Activated CD4-positive, CD25-positive, alpha-beta regulatory T cell treated with anti-CD3 and anti-CD28 coated beads, Interleukin-2, amount 50 U/mL, for 72 hours (primary cell): Measurements from ENCODE around the gene KLF16.

Experiments
- DNase-seq: peaks from one replicate; pipeline ENCODE4 v3.0.0; 2021

Gene KLF16

GRCh38 chr19:1854039-1854541 is 9.3 kb downstream of the KLF16 start:
- DNase-seq, result no peak

DNA sequence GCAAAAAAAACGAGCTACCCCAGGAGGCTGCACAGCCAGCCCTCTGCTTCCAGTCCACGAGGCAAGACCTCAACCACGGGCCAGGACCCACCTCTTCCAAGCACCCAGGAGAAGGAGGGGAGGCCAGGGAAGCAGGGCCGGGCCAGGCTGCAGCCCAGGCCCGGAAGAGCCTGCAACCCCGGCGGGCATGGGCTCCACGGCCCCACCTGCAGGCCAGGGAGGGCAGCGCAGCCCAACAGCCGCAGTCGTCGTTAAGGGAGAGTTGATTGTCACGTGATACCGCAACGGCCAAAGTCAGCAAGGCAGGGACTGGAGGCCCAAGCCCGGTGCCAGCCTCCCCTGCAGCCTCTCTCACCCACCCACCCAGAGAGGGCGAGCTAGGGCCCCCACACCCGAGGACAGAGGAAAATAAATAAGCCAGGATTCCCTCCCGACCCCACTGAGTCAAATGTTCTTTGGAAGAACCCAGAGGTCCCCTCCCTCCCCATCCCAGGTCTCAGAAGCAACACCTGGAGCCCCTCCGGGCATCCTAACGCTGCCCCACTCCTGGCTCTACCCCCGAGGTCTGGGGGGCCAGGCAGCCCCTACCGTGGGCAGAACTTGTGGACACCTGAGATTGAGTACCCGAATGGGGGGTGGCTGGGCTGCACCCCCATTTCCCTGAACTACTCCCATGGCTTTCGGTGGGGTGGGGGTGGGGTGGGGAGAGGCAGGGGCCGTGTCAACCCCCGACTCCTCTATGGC is 9.9 kb downstream of the KLF16 start:
- DNase-seq, result peak; percentile 85

GRCh38 chr19:1852581-1853128 is 10.7 kb downstream of the KLF16 start:
- DNase-seq, result no peak

GRCh38 chr19:1851654-1852580 is 11.5 kb downstream of the KLF16 start:
- no peak for DNase-seq

GRCh38 chr19:1850809-1851653 is 12.3 kb downstream of the KLF16 start:
- DNase-seq, result no peak

GRCh38 chr19:1849886-1850398 is 13.4 kb downstream of the KLF16 start:
- DNase-seq, result no peak

DNA sequence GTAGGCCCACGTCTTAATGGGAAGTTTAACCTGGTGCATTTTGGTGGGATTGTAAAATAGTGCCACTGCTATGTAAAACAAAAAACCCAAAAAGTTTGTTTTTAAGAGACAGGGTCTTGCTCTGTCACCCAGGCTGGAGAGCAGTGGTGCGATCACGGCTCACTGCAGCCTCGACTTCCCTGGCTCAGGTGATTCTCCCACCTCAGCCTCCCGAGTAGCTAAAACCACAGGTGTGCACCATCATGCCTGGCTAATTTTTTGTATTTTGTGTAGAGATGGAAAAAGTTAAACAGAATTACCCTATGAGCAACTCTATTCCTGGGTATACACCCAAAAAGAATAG is 14.3 kb downstream of the KLF16 start:
- no peak for DNase-seq

- peak; percentile 98 for DNase-seq
These were observed 14.8 kb downstream of the KLF16 start, which contains the start of gene REXO1 for GRCh38 chr19:1848399-1849131. Gene REXO1 (minus strand): TSS chr19:1848483. CDS start chr19:1848358, 125 bp downstream.

DNA sequence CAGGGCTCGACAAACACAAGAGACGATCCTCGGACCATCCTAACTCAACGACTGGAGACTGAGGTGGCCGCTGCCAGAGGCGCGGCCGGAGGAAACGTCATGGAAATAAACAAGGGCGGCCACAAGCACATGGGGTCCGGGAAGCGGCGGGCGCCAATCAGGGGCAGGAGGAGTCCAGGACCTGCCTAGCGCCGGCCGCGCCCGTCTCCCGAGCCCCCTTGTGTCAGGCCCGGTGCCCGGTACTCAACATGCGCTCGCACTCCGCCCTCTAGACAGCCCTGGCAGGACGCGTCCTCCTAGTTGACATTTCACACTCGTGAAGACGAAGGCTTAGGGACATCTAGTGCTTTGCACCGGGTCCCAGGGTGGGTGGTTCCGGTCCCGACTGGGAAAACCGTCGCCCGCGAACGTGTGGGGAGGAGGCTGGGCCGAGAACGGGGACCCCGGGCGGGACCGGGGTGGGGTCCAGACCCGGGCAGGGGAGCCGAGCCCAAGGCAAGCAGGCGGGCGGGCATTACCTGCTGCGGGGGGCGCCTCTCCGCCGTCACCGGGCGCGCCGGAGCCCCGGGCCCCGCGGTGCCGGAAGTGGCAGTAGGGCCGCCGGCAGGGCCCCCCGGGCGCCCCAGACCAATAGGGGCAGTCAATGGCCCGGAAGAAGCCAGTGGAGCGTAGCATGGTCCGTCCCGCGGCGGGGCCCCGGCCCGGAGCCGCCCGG is 15.5 kb downstream of the KLF16 start:
- DNase-seq, result peak; percentile 55

- no peak for DNase-seq
These were observed 16.1 kb downstream of the KLF16 start for GRCh38 chr19:1847348-1847683.

DNA sequence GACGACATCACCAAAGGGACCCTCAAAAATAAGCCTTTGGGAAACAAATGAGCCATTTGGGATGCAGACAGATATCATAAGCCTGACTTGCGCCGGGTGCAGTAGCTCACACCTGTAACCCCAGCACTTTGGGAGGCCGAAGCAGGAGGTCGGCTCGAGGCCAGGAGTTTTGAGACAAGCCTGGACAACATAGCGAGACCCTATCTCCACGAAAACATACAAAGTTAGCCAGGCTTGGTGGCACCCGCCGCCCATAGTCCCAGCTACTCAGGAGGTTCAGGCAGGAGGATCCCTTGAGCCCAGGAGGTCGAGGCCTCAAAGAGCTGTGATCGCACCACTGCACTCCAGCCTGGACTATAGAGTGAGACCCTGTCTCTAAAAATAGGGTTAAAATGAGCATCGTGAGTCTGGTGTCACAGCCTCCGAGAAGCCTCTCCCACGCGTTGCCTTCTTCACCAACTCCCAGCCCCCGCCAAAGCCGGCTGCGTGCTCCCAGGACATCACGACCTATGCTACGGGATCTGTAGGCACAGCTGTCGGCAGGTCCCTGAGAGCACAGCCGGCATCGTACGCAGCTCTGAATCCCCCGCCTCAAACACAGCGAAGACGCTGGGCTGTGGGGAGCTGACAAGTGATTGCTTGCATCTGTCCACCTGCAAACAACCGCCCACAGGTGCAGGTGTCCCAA is 16.7 kb downstream of the KLF16 start:
- no peak for DNase-seq

GRCh38 chr19:1845642-1846041 is 17.7 kb downstream of the KLF16 start:
- DNase-seq, result no peak

- DNase-seq, result no peak
These were observed 18.3 kb downstream of the KLF16 start for GRCh38 chr19:1845125-1845515.

GRCh38 chr19:1844513-1845124 is 18.8 kb downstream of the KLF16 start:
- no peak for DNase-seq

DNA sequence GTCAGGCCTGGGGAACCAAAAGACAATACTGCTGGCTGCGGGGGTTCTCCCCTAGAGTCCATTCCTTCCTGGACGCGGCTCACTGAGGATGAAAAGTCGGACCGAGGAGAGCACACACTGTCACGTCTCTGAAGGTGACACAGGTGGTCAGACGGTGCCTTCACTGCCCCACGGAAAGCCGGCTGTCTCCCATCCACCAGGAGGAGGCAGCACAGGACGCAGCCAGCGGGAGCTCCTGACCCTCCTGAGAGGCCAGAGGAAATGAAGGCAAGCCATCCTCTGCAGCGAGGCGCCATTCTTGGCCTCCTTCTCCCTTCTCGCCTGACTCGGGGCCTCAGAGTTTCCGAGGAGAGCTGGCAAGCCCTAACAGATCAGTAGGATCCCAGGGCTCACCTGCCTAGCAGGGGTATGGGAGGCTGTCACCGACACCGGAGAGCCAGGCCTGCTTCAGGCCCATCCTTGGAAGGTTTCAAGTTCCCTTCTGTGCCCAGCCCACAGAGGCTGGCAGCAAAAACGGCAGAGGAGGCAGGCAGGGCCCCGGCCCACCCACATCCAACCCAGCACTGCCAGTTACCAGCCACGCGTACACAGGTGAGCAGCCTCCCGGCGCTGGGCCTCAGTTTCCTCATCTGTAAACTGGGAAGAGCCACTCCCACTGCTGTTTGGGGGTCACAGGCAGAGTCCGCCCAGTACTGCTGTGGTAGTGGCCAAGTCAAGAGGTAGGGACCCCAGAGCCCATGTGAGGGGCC is 19.6 kb downstream of the KLF16 start:
- no peak for DNase-seq

- DNase-seq, result no peak
These were observed 20.3 kb downstream of the KLF16 start for GRCh38 chr19:1843116-1843515.

DNA sequence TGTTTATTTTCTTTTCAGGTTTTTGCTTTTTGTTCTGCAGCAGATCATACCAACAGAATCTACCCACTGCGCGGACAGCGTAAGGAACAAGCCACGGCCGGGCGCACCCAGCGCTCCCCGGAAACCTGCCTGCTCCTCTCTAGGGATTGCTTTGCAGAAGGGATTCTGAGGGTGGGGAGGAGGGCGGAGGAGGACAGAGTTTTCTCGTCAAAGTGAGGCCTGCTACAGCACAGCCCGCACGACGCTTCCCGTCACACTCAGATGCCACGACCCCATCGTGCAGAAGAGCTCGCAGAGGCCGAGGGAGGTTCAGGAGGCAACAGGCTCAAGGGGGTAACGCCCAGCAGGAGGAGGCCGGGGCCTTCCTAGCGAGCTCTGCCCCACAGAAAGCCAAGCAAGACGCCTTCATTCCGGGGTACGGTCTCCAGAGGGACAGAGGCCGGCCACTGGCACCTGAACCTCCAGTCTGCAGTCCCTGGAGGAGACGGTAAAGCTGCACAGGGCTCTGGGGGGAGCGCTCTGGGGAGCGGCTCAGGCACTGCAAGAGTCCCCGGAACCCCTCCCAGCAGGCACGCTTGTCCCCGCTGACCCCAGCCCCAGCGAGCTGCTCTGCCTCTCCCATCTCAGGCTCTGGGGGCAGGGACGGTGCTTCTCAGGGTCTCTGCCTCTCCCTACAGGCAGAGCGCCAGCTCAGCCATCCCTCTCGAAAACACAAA is 22.0 kb downstream of the KLF16 start:
- no peak for DNase-seq

- no peak for DNase-seq
These were observed 22.8 kb downstream of the KLF16 start for GRCh38 chr19:1840541-1841115.
